Spinal cord (tissue), 10 donors: ENCODE measurements around the gene MSMP. TPM values are rescaled to one million over a fixed set of nuclear protein-coding genes. Genes with fewer than 3 reads are reported as not detected.

ENCODE experiments used
- DNase-seq, 6 donors: peaks; one replicate each; pipeline versions ENCODE4 v3.0.0 to v3.0.0-alpha.2; 2013 to 2015; ENCODE audit warnings: low spot score in 6 of 6, low read depth in 4 of 6
- H3K27ac ChIP-seq: one replicate; pipeline ENCODE4 v1.5.1; 2013; ENCODE audit warnings: low read depth, low read length, control low read depth
- H3K27me3 ChIP-seq: one replicate; pipeline ENCODE4 v1.6.1; 2013; ENCODE audit warnings: low read length; ENCODE audit not compliant: control insufficient read depth, insufficient read depth
- H3K36me3 ChIP-seq: one replicate; pipeline ENCODE4 v1.6.1; 2013; ENCODE audit warnings: low read length; ENCODE audit not compliant: control insufficient read depth, insufficient read depth
- H3K4me1 ChIP-seq: one replicate; pipeline ENCODE4 v1.6.1; 2013; ENCODE audit warnings: low read length; ENCODE audit not compliant: control insufficient read depth, insufficient read depth
- H3K4me3 ChIP-seq: one replicate; pipeline ENCODE4 v1.5.1; 2013; ENCODE audit warnings: low read depth, low read length, control low read depth
- H3K9me3 ChIP-seq: one replicate; pipeline ENCODE4 v1.6.1; 2013; ENCODE audit warnings: low read length; ENCODE audit not compliant: control insufficient read depth, insufficient read depth
- WGBS: methylation state at CpG from one replicate; pipeline ENCODE4 v1.1.5; 2013; ENCODE audit warnings: missing lambda C conversion rate; ENCODE audit not compliant: insufficient coverage; 5-methylcytosine and 5-hydroxymethylcytosine counted together
- polyA plus RNA-seq, 2 donors: library from polyadenylated mRNA; unstranded; fragments of 120-200 nt; gene quantifications; one replicate each; pipeline ENCODE4 v1.2.1, GENCODE V29; 2013; ENCODE audit not compliant: insufficient read length in 2 of 2
- total RNA-seq, 2 donors: library from RNA; depleted of rRNA in 1 of 2; stranded (reverse); fragments of 120-200 nt in 1 of 2; fragments of >200 nt in 1 of 2; gene quantifications; one replicate each; pipeline versions ENCODE4 v1.2.3 to v1.2.4, GENCODE V29; 2013 to 2014
- donor health status: healthy.

MSMP gene
- total and polyA plus RNA-seq, 4 donors, result 0.77 to 1.6 TPM; not detected in 2

DNA sequence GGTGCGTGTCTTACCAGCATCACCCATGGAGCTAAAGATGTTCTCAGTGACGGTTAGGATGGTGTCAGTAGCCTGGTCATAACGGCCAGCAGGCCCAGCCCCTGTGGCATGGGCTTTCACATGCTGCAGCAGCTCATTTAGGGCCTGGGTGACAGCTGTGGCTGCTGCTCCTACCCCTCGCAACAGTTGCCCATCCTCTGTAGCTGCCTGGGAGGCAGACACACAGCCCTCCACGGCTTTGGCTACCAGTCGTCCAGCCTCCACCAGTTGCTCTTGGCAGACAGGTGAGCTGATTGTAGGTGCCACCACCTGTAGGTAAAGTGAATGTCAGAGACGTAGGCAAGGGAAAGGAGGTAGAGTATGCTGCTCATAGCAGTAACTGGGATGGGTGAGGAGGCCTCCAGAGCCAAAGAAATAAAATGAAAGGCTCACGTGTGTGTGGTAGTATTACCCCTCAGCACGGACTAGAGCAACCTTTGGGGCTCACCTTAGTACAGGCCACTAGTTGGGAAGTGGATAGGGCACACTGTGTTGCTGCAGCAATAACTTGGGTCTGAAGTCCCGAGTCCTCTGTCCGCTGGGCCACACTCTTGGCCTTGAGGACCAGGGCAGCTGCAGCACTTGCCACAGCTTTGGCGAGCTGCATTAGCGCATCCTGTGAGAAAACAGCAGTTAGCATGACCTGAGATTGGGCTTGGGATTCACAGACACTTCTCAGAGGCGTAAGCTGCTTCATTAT, 36.8 kb downstream of the MSMP start:
- Histone ChIP-seq H3K4me3 (no peak overlapping the region), H3K36me3 (peaks cover 91% of the 10 kb centered on the region), H3K9me3 (no peaks in the 10 kb centered on the region), H3K27ac (no peak overlapping the region), H3K4me1 (no peaks in the 10 kb centered on the region), H3K27me3 (no peaks in the 10 kb centered on the region)
- no peak for DNase-seq
- WGBS, result 96% methylated on average over 14 of the region's 14 CpGs

GRCh38 chr9:35716230-35716629, 37.8 kb downstream of the MSMP start:
- Histone ChIP-seq H3K27me3 (no peaks in the 10 kb centered on the region), H3K27ac (no peak overlapping the region), H3K4me1 (no peaks in the 10 kb centered on the region), H3K4me3 (no peak overlapping the region), H3K36me3 (peaks cover 94% of the 10 kb centered on the region), H3K9me3 (no peaks in the 10 kb centered on the region)
- DNase-seq, result peak in 1 of 6 donors; percentile 39
- WGBS, result 91% methylated on average over 3 of the region's 4 CpGs

- H3K27ac ChIP-seq, result no peak overlapping the region
- no peaks in the 10 kb centered on the region for H3K27me3 ChIP-seq
- no peak for DNase-seq
- H3K36me3 ChIP-seq, result peaks cover 97% of the 10 kb centered on the region
- H3K9me3 ChIP-seq, result no peaks in the 10 kb centered on the region
- WGBS, result 95% methylated on average over 12 of the region's 13 CpGs
- no peak overlapping the region for H3K4me3 ChIP-seq
- no peaks in the 10 kb centered on the region for H3K4me1 ChIP-seq
Measured at GRCh38 chr9:35714579-35715252, 39.4 kb downstream of the MSMP start.

DNA sequence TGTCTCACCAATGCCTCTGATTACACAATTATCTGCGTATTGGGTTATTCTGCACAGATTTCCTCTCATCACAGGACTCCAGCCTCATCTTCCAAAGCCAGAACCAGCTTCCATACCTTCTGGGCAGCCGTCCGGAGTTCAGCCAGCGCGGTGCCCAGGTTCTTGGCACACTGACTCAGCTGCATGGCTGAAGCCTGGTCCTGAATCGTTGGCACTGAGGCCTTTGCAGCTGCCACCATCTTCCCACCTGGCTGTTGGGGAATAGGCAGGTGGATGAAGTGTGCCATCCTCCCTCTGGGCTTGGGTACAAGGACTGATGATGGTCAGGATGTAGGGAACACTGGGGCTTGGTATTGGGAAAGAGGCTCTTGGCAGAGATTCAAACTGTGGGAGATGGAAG, 40.0 kb downstream of the MSMP start:
- no peak for DNase-seq
- Histone ChIP-seq H3K27me3 (no peaks in the 10 kb centered on the region), H3K4me1 (no peaks in the 10 kb centered on the region), H3K4me3 (no peak overlapping the region), H3K36me3 (peaks cover 96% of the 10 kb centered on the region), H3K27ac (no peak overlapping the region), H3K9me3 (no peaks in the 10 kb centered on the region)
- WGBS, result 90% methylated on average over 6 of the region's 6 CpGs

- H3K27ac ChIP-seq, result no peak overlapping the region
- peaks cover 94% of the 10 kb centered on the region for H3K36me3 ChIP-seq
- 93% methylated on average over 3 of the region's 3 CpGs for WGBS
Measured at GRCh38 chr9:35713578-35713977, 40.5 kb downstream of the MSMP start.

GRCh38 chr9:35712762-35713400, 41.2 kb downstream of the MSMP start:
- Histone ChIP-seq H3K4me3 (no peak overlapping the region), H3K4me1 (no peaks in the 10 kb centered on the region), H3K36me3 (peaks cover 93% of the 10 kb centered on the region), H3K27me3 (no peaks in the 10 kb centered on the region), H3K27ac (no peak overlapping the region), H3K9me3 (no peaks in the 10 kb centered on the region)
- 66% methylated on average over 7 of the region's 11 CpGs for WGBS
- DNase-seq, result no peak

More at GRCh38 chr9:35713578-35713977, 40.5 kb downstream of the MSMP start:
- no peaks in the 10 kb centered on the region for H3K4me1 ChIP-seq
- DNase-seq, result no peak
- H3K9me3 ChIP-seq, result no peaks in the 10 kb centered on the region
- no peaks in the 10 kb centered on the region for H3K27me3 ChIP-seq
- no peak overlapping the region for H3K4me3 ChIP-seq

DNA sequence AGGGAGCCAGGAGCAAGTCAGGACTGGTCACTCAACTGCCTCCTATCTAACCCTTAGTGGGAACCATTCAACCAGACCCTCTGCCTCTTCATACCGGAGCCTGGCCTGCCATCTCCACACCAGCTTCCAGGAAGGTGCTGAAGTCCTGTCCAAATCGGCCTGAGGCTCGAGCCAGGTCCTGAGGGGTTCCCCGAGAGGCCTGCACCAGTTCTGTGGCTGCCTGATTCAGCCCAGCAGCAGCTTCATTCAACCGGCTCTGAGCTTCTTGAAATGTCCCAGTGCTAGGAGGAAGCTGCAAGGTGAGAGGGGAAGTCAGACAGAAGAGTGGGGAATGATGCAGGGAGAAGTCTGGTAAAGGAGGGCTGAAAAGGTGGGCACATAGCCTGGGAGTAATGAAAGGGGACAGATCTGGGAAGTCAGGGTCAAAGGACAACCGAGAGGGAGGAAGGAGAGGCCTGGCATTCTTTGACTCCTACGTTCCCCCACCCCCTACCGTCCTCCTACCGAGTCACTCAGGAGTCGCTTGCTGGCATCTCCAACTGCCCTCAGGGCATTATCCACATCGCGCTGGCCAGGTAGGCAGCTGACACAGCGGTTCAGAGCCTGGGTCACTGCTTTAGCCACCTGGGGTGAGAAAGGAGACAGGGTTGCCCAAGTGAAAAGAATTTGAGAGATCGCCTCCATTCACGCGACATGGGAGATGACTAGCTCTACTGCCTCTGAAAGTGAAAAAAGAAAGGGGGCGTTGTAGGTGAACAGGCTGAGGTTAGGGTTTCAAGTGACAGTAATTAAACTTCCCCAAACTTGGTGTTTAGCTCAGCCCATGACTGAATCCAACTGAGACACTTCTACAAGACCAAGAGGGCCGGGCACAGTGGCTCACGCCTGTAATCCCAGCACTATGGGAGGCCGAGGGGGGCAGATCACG, 42.3 kb downstream of the MSMP start:
- Histone ChIP-seq H3K27me3 (no peaks in the 10 kb centered on the region), H3K4me3 (no peak overlapping the region), H3K4me1 (no peaks in the 10 kb centered on the region), H3K27ac (no peak overlapping the region), H3K9me3 (no peaks in the 10 kb centered on the region), H3K36me3 (peaks cover 93% of the 10 kb centered on the region)
- 93% methylated on average over 13 of the region's 21 CpGs for WGBS
- no peak for DNase-seq

- no peak for DNase-seq
- H3K27me3 ChIP-seq, result no peaks in the 10 kb centered on the region
- H3K4me3 ChIP-seq, result no peak overlapping the region
- H3K36me3 ChIP-seq, result peaks cover 93% of the 10 kb centered on the region
- WGBS, result 100% methylated on average over 1 of the region's 7 CpGs
- no peaks in the 10 kb centered on the region for H3K9me3 ChIP-seq
- H3K27ac ChIP-seq, result no peak overlapping the region
- no peaks in the 10 kb centered on the region for H3K4me1 ChIP-seq
Measured at GRCh38 chr9:35710818-35711500, 43.1 kb downstream of the MSMP start.

DNA sequence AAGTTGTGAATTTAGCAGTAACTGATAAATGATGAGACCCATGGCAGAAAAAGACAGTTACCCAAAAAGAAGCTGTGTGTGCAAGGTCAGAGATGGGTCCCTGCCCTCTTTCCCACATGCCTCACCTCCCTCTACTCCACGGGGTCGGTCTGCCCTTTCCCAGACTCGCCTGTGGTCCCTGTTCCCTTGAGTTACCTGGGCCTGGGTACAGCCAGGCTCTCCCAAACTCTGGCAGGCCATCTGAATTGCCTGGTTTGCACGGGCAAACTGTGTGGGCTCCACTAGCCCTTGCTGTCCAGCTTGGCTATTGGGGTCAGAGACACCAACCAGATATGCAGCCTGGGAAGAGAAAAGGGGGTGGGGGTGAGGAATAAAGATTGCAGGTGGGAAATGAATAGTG, 45.9 kb downstream of the MSMP start:
- DNase-seq, result no peak
- no peak overlapping the region for H3K27ac ChIP-seq
- no peaks in the 10 kb centered on the region for H3K9me3 ChIP-seq
- peaks cover 96% of the 10 kb centered on the region for H3K36me3 ChIP-seq
- H3K4me1 ChIP-seq, result no peaks in the 10 kb centered on the region
- 97% methylated on average over 4 of the region's 4 CpGs for WGBS
- H3K27me3 ChIP-seq, result no peaks in the 10 kb centered on the region
- no peak overlapping the region for H3K4me3 ChIP-seq
